GM18517 (cell line): ENCODE data around the gene RHBG.
"Not testable (repeated sequence)": the region's sequence is repeated elsewhere in the genome, so short reads cannot be mapped to it uniquely, and the experiment has no call there.

Source experiments
- ATAC-seq: cut with Tn5 transposase; IDR thresholded peaks from one replicate; pipeline ENCODE4 v1.9.1; 2021; ENCODE audit warnings: mild to moderate bottlenecking, moderate library complexity; ENCODE audit not compliant: unreplicated experiment

RHBG gene, protein sequence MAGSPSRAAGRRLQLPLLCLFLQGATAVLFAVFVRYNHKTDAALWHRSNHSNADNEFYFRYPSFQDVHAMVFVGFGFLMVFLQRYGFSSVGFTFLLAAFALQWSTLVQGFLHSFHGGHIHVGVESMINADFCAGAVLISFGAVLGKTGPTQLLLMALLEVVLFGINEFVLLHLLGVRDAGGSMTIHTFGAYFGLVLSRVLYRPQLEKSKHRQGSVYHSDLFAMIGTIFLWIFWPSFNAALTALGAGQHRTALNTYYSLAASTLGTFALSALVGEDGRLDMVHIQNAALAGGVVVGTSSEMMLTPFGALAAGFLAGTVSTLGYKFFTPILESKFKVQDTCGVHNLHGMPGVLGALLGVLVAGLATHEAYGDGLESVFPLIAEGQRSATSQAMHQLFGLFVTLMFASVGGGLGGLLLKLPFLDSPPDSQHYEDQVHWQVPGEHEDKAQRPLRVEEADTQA

DNA sequence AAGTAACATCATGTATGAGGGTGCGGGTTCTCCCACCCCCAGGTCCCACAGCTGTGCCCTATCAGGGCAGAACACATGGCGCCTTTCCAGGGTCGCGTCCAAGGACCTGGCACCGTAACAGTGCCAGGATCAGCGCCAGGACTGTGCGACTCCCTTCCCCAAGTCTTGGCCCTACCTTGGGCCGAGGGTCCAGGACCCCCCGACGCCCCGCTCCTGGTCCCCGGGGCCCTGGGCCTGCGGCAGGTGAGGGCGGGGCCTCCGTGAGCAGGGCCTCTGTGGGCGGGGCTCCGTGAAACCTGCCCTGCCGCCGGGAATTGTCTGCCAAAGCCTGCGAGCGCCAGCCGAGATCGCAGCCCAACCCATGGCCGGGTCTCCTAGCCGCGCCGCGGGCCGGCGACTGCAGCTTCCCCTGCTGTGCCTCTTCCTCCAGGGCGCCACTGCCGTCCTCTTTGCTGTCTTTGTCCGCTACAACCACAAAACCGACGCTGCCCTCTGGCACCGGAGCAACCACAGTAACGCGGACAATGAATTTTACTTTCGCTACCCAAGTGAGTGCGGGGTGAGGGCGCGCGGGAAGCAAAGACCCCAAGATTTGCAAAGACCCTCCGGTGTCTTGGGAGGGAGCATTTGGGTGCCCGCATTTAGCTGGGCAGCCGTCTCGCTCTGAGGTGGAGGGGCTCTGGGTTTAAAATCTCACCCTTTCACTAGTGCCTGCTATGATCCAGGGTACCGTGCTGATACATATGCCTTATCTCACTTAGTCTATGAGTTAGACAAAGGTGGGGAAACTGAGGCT is at the start of gene RHBG:
Gene RHBG, plus strand, starts transcription at position 323 of the 796 bp plus-strand sequence. Its CDS starts 39 bp downstream, at position 362.
- no peak for ATAC-seq

DNA sequence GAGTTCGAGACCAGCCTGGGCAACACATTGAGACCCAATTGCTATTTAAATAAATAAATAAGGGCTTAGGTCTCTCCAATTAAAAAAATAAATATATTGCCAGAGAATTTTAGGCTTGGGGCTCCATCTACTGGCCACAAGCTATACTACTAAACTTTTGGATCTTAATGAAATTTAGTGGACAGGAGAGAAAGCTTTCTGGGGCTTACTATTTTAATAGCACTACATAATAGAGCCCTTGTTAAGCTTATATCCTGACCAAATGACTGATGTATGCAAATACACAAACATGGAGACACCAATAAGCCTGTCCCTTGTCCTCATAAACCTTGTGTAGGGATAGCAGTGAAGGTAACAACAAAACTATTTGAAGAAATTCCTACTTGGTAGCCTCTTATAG is 49.3 kb upstream of the RHBG start:
- no peak for ATAC-seq

DNA sequence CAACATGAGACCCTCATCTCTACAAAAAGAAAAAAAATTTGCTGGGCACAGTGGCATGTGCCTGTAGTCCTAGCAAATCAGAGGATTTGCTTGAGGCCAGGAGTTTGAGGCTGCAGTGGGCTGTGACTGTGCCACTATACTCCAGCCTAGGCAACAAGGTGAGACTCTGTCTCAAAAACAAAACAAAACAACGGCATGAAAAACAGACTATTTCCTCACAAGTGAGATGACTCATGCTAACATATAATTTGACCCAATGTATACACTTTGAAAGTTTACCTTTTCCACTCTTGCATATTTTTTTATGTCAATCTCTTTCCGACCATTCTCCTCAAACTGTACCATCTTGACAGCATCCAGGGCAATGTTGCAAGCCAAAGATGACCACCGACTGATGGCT is 48.5 kb upstream of the RHBG start:
- ATAC-seq = no peak

DNA sequence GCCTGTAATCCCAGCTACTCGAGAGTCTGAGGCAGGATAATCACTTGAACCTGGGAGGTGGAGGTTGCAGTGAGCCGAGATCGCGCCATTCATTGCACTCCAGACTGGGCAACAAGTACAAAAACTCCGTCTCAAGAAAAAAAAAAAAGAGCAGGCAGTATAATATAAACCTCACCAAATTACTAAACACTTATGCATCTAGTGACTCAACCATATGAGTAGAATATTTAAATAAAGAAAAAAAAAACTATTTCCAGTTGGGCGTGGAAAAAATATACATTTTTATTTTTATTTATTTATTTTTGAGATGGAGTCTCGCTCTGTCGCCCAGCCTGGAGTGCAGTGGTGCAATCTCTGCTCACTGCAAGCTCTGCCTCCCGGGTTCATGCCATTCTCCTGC is 45.8 kb upstream of the RHBG start:
- ATAC-seq = not testable (repeated sequence)

DNA sequence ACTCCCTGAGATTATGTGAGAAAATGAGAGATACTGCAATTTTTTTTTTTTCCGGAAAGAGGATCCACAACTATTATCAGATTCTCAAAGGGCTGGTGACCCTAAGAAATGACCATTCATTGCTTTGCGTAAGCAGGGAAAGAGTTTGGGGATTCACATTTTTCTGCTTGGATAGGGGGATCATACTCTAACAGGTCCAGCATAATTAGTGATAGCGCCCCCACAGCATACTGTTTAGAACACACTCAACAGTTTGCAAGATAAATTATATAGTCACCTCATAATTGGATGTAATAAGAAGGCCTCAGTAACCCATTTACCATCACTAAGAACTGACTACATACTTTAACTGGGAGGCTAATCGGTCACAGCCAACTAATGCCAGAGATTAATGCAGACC is 32.8 kb upstream of the RHBG start:
- ATAC-seq = no peak

DNA sequence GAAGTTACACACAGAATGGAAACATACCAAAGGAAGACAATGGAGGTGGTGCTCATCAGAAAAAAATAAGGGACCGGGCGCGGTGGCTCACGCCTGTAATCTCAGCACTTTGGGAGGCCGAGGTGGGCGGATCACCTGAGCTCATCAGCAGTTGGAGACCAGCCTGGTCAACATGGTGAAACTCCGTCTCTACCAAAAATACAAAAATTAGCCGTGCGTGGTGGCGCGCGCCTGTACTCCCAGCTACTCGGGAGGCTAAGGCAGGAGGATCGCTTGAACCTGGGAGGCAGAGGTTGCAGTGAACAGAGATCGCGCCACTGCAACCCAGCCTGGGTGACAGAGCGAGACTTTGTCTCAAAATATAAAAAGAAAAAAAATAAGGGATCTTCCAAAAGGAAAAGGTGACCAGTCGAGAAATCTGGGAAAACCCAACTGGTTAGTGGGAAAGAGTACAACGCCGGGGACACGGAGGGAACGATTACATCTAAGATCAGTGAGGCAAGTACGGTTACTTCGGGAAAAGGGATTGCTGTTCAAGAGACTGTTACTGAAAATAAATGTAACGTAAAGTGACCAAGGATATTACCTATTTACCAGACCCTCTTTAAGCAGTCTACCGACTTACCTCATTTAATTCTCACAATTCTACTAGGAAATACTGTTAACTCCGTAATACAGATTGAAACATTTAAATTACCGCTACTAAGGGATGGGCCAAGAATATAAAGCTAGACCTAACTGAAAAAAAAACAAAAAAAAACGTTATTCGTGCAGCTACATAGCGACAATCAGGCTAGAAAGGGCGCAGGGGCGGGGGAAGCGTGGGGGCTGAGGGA is 31.7 kb upstream of the RHBG start:
- ATAC-seq = no peak

DNA sequence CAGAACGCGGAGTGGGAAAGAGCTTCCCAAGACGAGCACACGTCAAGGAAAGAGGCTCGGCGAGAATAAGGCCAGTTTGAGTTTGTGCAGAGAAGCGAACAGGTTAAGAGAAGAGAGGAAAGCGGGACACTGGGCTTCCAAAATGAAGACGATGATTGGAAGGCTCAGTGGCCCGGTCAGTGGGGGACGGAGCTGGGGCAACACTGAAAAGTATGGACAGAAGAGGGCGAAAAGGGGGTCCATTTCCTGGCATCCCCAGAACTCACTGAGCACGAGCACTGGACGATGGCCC is 31.2 kb upstream of the RHBG start:
- no peak for ATAC-seq

DNA sequence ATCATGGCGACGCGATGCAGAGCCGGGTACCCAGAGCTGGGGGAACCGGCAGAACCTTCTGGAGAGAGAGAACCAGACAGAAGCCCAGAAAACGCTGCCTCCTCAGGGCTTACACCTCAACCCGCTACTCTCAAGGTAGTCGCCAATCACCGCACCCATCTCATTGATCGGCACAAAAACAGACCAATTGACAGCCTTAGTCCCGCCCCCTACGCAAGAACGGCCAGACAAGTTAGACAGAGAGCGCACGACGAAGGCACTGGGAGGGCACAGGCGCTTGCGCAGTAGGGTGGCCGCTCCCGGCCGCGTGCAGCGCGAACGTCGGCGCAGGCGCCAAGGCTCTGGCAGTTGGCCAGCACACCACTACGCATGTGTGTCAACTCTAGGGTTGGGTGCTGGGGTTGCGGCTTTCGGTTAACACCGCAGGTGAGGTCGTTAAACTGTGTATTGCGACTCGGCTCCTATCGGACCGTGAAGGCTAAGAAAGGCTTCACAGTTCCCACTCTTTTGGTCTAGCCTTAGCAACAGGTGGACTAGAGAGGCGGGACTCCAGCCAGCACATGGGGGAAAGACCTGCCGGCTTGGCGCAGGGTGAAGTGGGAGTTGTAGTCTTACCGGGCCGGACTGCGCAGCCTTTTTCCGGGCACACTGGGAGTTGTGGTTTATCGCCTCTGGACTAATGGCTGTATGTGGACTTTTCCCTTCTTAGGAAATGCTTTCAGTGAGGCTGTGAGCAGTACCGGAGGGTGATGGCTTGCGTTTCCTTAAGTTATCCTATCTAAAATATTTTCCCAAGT is 30.6 kb upstream of the RHBG start, which contains the start of the genes CCT3 and TSACC:
Gene CCT3, minus strand, starts transcription at position 113 of the 797 bp plus-strand sequence. Its CDS starts 108 bp downstream, at position 5.
Gene TSACC, plus strand, starts transcription at position 347 of the 797 bp plus-strand sequence. CDS start 1,232 bp downstream, outside the sequence.
- peak; percentile 92 for ATAC-seq

DNA sequence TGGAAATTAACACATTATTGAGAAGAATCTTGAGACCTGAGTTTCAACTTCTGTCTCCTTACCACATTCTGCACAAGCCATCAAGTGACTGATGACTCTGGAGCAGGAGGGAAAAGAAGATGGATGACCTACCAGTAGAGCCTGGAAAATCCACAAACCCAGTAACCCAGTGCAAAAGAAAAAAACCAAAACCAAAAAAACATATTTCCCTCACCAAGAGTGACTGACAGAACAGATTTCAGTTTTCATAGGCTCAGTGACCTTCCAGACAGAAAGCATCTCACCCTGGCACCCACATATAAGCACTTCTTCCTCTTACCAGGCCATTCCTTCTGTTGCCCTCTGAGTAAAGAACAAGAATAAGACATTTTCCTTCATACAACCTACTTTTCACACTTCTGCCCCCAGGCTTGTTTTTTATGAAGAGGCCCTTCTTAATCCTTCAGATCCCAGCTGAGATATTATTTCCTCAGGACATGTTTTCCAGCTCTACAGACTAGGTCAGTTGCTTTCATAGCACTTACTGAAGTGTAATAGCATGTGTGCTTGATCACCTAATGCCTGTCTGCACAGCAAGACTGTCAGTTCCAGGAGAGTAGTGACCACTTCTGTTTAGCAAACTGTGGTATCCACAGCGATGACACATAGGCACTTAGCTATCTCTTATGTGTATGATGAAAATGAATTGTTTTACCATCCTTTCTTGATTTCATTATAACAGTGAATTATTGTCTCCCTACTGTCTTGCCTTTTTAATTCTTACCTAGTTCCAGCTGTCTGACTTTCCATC is 26.6 kb upstream of the RHBG start:
- no peak for ATAC-seq

DNA sequence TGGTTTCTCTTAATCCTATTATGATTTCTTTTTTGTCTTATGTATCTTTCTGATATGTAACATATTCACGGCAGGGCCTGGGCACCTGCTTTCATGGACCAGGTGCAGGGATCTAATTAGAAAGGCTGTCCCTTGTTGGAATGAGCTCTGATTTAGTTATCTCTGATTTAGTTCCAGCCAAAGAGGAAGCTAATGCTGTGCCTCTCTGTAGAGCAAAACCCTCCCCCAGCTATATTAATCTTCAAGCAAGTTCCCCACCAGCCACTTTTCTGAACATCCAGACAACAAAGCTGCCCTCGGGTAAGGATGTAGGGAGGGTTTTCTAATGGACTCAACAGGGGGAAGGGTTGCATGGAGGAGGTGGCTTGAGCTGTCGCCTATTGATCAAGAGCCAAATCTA is 24.6 kb upstream of the RHBG start:
- no peak for ATAC-seq

DNA sequence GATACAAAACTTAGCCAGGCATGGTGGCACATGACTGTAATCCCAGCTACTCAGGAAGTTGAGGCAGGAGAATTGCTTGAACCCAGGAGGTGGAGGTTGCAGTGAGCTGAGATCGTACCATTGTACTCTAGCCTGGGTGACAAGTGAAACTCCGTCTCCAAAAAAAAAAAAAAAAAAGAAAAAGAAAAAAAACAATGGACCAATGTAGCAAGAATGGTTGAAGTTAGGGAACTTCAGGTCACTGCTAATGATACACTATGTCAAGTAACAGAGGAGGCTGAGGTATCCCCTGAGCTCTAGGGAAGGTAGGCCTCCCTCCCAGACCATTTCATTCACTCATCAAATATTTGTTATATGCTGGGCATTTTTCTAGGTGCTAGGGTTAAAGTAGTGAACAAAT is 23.0 kb upstream of the RHBG start:
- not testable (repeated sequence) for ATAC-seq

DNA sequence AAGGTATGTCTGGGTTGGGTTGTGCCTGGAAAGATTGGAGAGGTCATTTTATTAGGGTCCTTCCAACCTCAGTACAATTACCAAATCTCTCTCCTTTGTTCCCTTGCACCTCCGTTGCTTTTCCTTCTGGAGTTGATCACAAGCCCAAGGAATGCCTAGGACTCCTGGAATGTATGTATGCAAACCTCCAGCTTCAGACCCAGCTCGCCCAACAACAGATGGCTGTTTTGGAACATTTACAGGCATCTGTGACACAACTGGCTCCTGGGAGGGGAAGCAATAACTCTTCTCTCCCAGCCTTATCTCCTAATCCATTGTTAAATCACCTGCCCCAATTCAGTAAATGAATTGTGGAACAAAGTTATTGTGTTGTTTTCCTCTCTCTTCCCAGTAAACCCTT is 22.4 kb upstream of the RHBG start:
- no peak for ATAC-seq

DNA sequence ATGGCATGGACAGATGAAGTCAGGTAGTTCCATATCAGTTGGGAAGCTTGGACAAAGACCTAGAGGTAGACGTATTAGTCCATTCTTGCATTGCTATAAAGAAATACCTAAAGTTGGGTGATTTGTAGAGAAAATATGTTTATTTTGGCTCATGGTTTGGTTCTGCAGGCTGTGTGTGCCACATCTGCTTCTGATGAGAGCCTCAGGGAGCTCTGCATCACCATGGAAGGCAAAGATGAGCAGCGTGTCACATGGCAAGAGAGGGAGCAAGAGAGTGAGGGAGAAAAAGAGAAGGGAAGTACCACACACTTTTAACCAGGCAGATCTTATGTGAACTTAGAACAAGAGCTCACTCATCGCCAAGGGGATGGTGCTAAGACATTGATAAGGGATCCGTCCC is 21.7 kb upstream of the RHBG start:
- no peak for ATAC-seq

DNA sequence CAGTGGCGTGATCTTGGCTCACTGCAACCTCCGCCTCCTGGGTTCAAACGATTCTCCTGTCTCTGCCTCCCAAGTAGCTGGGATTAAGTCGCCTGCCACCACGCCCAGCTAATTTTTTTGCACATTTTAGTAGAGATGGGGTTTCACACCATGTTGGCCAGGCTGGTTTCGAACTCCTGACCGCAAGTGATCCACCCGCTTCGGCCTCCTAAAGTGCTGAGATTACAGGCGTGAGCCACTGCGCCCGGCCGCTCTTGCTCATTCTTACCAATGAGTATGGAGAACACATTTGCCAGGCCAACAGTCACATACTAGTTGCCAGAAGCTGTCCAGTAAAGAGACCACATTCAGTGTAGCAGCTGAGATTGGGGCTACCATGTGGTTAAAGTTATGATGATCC is 16.5 kb upstream of the RHBG start:
- not testable (repeated sequence) for ATAC-seq

DNA sequence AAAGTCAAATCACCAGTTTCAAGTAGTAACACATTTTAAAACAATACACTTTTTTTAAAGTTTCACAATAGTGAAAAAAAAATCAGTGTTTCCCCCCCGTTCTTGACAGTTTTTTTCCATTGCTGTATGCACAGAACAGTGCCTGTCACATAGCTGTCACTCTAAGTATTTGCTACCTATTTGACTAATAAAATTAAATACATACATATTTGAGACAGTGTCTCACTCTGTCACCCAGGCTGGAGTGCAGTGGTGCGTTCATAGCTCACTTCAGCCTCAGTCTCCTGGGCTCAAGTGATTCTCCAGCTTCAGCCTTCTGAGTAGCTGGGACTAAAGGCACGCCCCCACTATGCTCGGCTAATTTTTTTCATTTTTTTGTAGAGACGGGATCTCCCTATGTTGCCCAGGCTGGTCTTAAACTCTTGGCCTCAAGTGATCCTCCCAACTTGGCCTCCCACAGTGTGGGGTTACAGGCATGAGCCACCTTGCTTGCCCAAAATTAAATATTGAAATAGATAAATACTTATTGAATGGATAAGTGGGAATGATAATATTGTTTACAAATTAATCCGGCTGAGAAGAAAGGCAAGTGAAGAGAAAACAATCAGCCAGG is 12.6 kb upstream of the RHBG start:
- ATAC-seq = no peak

DNA sequence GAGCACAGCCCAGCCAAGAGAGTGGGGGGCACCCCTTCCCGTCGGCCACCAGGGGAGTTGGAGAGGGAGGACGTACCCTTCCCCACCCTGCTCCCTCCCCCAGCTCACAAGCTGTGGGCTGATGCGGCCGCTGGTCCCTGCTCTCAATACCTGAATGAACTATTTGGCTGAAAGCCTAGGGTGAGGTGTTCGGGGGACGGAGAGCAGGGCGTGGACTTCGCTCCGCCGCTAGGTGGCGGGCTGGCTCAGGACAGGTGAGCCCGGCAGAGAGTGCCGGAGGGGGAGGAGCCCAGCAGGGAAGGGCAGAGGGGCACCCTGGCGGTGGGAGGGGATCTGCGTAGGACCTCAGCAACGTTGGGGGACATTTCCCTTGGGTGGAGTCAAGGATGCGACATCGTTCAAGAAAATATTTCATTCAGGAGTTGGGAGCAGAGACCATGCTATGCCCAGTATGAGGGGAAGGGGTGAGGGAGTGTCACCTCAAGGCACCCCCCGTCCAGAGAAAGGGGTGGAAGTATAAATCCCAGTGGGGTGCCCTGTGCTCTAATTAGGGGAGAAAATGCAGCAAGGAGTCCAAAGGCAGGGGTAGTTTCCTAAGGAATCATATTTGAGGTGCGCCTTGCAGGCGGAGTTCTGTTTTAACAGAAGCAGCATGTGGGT is 12.0 kb upstream of the RHBG start:
- ATAC-seq = no peak

DNA sequence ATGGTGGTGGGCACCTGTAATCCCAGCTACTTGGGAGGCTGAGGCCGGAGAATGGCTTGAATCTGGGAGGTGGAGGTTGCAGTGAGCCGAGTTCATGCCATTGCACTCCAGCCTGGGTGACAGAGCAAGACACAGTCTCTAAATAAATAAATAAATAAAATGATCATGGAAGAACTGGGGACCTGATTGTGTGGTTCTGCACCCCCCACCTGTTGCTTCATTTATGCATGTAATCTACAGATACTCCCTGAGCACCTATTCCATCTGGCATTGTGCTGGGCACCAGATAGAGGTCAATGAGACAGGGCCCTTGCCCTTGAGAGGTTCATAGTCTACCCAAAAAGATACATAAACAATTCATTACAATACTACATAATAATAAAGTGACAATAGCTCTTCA is 11.0 kb upstream of the RHBG start:
- no peak for ATAC-seq

DNA sequence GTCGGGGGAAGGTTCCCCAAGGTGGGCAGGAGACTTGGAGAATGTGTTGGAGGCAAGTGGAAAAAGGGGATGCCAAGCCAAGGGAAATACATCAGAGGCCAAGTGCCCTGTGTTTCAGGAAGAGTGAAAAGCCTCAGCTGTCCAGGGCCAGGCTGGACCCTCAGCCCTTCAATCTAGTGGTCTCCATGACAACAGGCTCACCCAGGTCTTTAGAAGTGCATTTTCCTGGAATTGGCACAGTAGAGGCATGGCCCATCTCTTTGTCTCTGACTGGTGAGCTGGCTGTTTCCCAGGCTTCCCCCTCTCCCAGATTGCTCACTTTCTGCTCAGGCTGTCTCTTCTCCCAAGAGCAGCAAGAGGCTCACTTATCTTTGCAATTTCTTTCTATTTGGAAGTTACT is 10.4 kb upstream of the RHBG start:
- no peak for ATAC-seq

DNA sequence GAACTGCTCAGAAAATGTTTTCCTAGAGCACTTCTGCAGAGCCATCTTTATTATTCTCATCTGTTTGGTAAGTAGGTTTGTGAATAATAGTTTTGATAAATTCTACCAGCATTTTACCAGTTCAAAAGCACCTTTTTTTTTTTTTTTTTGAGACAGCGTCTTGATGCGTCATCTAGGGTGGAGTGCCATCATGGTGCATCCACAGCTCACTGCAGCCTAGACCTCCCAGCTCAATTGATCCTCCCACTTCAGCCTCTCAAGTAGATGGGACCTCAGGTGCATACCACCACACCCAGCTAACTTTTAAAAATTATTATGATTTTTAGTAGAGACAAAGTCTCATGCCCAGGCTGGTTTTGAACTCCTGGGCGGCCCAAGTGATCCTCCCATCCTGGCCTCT is 9.8 kb upstream of the RHBG start:
- no peak for ATAC-seq
